HFFc6 (cell line): ENCODE measurements around the gene AMIGO2. TPM values are rescaled to one million over a fixed set of nuclear protein-coding genes. Genes with fewer than 3 reads are reported as not detected.

ENCODE experiments used
- DNase-seq: peaks from one replicate; pipeline ENCODE4 v3.0.0-alpha.2; 2018
- H3K27ac Mint-ChIP-seq: 2 replicates; pipeline ENCODE4 v1.8.0; 2020; ENCODE audit warnings: mild to moderate bottlenecking, mixed read lengths
- H3K27me3 Mint-ChIP-seq: 2 replicates; pipeline ENCODE4 v1.8.0; 2021; ENCODE audit warnings: mild to moderate bottlenecking, moderate library complexity, mixed read lengths; ENCODE audit not compliant: insufficient read depth
- H3K36me3 Mint-ChIP-seq: 2 replicates; pipeline ENCODE4 v1.8.0; 2021; ENCODE audit warnings: low read depth, mixed read lengths
- H3K4me1 Mint-ChIP-seq: 2 replicates; pipeline ENCODE4 v1.8.0; 2020; ENCODE audit warnings: low read depth, mixed read lengths
- H3K4me3 Mint-ChIP-seq: 2 replicates; pipeline ENCODE4 v1.8.0; 2020; ENCODE audit warnings: mild to moderate bottlenecking, moderate library complexity, mixed read lengths
- H3K9me3 Mint-ChIP-seq: 2 replicates; pipeline ENCODE4 v1.8.0; 2020; ENCODE audit warnings: mild to moderate bottlenecking, mixed read lengths
- long read RNA-seq: library from polyadenylated mRNA; unstranded; transcript quantifications from one replicate; pipeline ENCODE4 v2.0.0, GENCODE V29; 2019
- total RNA-seq, 6 experiments: library from RNA; stranded (reverse); fragmentation: NEBNext Ultra II Directional; extraction: Animal tissue kit (Norgen Biotek cat#: 25700); gene quantifications; 2 replicates in 1 of 6; 3 replicates in 5 of 6; pipeline ENCODE4 v1.2.3, GENCODE V29; 2021
- TF ChIP-seq, protein P1 (sequence below): fragments of 200-600 bp; sonication (generic); IDR thresholded peaks from 2 replicates; pipeline ENCODE4 v1.5.0; 2021; ENCODE audit warnings: antibody characterized with exemption, mild to moderate bottlenecking

Gene AMIGO2, protein sequence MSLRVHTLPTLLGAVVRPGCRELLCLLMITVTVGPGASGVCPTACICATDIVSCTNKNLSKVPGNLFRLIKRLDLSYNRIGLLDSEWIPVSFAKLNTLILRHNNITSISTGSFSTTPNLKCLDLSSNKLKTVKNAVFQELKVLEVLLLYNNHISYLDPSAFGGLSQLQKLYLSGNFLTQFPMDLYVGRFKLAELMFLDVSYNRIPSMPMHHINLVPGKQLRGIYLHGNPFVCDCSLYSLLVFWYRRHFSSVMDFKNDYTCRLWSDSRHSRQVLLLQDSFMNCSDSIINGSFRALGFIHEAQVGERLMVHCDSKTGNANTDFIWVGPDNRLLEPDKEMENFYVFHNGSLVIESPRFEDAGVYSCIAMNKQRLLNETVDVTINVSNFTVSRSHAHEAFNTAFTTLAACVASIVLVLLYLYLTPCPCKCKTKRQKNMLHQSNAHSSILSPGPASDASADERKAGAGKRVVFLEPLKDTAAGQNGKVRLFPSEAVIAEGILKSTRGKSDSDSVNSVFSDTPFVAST
- 10 to 100 TPM; 46.6 to 82.4 (median 60.7) TPM for total RNA-seq
- long read RNA-seq, transcript AMIGO2-203 (3 exons, 2,856 nt): minor isoform, 10 of 69 reads
- long read RNA-seq, transcript AMIGO2-201 (2 exons, 3,763 nt): major isoform, 40 of 69 reads
- long read RNA-seq, partial matches to known transcripts: 1 of 69 reads
- long read RNA-seq, other reads (novel, unspliced or antisense): 15 of 69 reads

DNA sequence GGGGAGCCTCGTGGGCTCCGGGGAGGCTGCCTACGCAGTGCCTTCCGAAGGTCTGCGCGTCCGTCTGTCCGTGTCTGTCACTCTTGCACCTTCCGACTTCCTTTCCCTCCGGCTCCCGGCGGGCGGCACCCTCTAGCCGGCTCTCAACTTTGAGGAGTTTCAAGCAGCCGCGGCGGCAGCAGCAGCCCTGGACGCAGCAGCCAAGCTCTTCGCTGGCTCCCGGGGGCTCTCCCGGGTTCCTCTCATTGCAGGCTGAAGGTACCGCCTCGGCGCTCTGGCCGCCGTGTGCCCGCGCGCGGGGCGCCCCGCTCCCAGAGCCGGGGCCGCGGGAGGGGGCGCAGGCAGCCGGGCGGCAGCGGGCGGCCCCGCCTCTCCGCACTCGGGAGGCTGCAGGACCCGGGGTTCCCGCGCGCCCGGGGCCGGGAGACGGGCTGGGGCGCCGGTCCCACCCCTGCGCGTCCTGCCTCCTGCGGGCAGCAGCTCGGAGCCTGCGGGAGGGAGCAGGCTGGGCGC is at the start of gene AMIGO2, which contains the start of gene PCED1B:
Gene AMIGO2 (minus strand): TSS at position 492 of the 513 bp plus-strand sequence. CDS start 957 bp downstream, outside the sequence.
Gene PCED1B (plus strand): TSS at position 154 of the 513 bp plus-strand sequence. CDS start 155,443 bp downstream, outside the sequence.
- H3K4me3 Mint-ChIP-seq: peak within 1 kb of the TSS; percentile 99
- peaks cover 75% of the 10 kb centered on the region for H3K4me1 Mint-ChIP-seq
- no peaks in the 10 kb centered on the region for H3K9me3 Mint-ChIP-seq
- peak; percentile 68 for DNase-seq
- H3K27me3 Mint-ChIP-seq: no peaks in the 10 kb centered on the region
- H3K27ac Mint-ChIP-seq: peak within 1 kb of the TSS; percentile 93
- TF ChIP-seq, protein P1, sequence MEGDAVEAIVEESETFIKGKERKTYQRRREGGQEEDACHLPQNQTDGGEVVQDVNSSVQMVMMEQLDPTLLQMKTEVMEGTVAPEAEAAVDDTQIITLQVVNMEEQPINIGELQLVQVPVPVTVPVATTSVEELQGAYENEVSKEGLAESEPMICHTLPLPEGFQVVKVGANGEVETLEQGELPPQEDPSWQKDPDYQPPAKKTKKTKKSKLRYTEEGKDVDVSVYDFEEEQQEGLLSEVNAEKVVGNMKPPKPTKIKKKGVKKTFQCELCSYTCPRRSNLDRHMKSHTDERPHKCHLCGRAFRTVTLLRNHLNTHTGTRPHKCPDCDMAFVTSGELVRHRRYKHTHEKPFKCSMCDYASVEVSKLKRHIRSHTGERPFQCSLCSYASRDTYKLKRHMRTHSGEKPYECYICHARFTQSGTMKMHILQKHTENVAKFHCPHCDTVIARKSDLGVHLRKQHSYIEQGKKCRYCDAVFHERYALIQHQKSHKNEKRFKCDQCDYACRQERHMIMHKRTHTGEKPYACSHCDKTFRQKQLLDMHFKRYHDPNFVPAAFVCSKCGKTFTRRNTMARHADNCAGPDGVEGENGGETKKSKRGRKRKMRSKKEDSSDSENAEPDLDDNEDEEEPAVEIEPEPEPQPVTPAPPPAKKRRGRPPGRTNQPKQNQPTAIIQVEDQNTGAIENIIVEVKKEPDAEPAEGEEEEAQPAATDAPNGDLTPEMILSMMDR: peak; percentile 47
- peaks cover 30% of the 10 kb centered on the region for H3K36me3 Mint-ChIP-seq

DNA sequence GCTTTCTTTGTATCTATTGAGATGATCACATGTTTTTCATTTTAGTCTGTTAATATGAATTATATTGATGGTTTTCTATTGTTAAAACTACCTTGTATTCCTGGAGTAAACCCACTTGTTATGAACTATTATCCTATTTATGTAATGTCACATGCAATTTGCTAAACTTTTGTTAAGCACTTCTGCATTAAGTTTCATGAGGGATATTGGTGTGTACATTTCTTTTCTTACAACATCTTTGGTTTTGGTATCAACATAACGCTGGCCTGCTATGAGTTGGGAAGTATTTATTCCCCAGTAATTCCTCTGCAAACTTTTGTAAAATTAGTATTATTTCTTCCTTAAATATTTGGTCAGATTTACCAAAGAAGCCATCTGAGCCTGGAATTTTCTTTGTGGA is 46.5 kb upstream of the AMIGO2 start:
- no peak overlapping the region for H3K27ac Mint-ChIP-seq
- H3K4me1 Mint-ChIP-seq: peaks cover 51% of the 10 kb centered on the region
- no peak overlapping the region for H3K4me3 Mint-ChIP-seq
- TF ChIP-seq, protein P1: no peak
- H3K9me3 Mint-ChIP-seq: peaks cover 14% of the 10 kb centered on the region
- peaks cover 32% of the 10 kb centered on the region for H3K36me3 Mint-ChIP-seq
- DNase-seq: no peak
- no peaks in the 10 kb centered on the region for H3K27me3 Mint-ChIP-seq

DNA sequence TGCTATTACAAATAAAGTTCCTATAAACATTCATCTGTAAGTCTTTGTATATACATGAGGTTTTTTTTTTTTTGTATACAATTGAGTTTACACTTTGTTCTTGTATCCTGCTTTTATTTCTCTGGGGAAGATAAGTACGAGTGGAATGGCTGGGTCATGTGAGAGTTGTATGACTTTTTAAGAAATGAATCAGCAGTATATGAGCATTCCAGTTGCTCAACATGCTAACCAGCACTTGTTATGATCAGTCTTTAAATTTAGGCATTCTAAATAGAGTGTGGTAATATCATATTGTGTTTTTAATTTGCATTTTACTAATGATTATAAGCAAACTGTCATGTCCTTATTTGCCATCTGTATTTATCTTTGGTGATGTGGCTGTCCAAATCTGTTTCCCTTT is 44.7 kb upstream of the AMIGO2 start:
- H3K4me1 Mint-ChIP-seq: peaks cover 52% of the 10 kb centered on the region
- peaks cover 32% of the 10 kb centered on the region for H3K36me3 Mint-ChIP-seq
- no peak overlapping the region for H3K4me3 Mint-ChIP-seq
- H3K27ac Mint-ChIP-seq: peak overlapping the region; percentile 43; the same call in 1 of the 2 replicates
- peaks cover 14% of the 10 kb centered on the region for H3K9me3 Mint-ChIP-seq
- TF ChIP-seq, protein P1: no peak
- H3K27me3 Mint-ChIP-seq: no peaks in the 10 kb centered on the region
- DNase-seq: peak; percentile 53

DNA sequence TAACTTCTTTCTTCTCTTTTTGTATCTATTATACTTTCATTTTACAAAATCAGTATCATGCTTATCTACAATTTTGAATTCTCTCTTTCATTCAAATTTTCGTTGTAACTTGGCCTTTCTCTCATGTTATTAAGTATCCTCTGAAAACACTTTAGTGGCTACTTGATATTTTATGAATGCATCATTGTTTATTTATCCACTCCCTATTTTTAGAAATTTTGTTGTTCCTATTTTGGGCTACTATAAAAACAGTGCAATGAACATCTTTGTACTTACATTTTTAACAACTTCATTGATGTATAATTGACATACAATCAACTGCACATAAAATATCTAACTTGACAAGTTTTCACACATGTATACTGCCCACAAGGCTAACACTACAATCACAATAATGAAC is 44.0 kb upstream of the AMIGO2 start:
- peaks cover 52% of the 10 kb centered on the region for H3K4me1 Mint-ChIP-seq
- no peaks in the 10 kb centered on the region for H3K27me3 Mint-ChIP-seq
- peaks cover 14% of the 10 kb centered on the region for H3K9me3 Mint-ChIP-seq
- no peak for DNase-seq
- peak overlapping the region; percentile 20 for H3K4me3 Mint-ChIP-seq
- peak overlapping the region; percentile 15; the same call in 1 of the 2 replicates for H3K27ac Mint-ChIP-seq
- peaks cover 35% of the 10 kb centered on the region for H3K36me3 Mint-ChIP-seq
- TF ChIP-seq, protein P1: no peak

DNA sequence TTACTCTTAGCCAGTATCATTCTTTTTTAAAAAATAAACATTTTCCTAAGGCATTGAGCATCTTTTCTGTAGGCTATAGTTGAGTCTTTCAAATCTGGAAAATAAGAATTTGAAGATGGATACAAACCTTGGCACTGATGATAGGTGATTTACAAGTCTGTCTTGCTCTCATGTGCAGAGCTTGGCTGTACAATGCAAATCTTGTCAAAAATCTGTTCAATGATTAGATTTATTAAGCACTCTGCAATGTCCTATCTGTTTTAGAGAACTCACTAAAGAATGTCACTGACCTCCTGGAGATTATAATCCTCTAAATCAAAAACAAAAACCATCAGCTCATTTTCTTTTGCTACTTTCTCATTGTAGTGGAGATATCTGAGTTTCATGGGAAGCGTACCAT is 42.8 kb upstream of the AMIGO2 start:
- H3K9me3 Mint-ChIP-seq: peaks cover 14% of the 10 kb centered on the region
- TF ChIP-seq, protein P1: no peak

More for the DNA sequence above, 42.8 kb upstream of the AMIGO2 start:
- DNase-seq: no peak
- Mint-ChIP-seq H3K4me3 (no peak overlapping the region), H3K4me1 (peaks cover 52% of the 10 kb centered on the region), H3K27me3 (no peaks in the 10 kb centered on the region), H3K36me3 (peaks cover 39% of the 10 kb centered on the region), H3K27ac (no peak overlapping the region)
